H1 (cell line): Measurements from ENCODE around the gene ADAMTS6. TPM values are rescaled to one million over a fixed set of nuclear protein-coding genes. Genes with fewer than 3 reads are reported as not detected.

ENCODE experiments used
- CTCF ChIA-PET: fragments of 300-600 bp; sonication (Branson Sonifier 250); formaldehyde crosslinking; loops from one replicate; lab custom pipeline; 2021; ENCODE audit not compliant: partially characterized antibody; lab: Charles Lee
- POLR2A ChIA-PET: fragments of 300-600 bp; sonication (Branson Sonifier 250); formaldehyde crosslinking; loops from one replicate; lab custom pipeline; 2021; ENCODE audit warnings: inconsistent platforms; ENCODE audit not compliant: partially characterized antibody; lab: Charles Lee
- DNase-seq, 2 experiments: peaks; one replicate each; pipeline versions ENCODE4 v3.0.0 to v3.0.0-alpha.2; 2010 to 2022; ENCODE audit warnings: low spot score in 2 of 2, low read depth in 1 of 2, mixed read lengths in 1 of 2
- FAIRE-seq: peaks from 2 replicates; lab custom pipeline; 2011; peaks lifted over from hg19 to GRCh38; lab: Jason Lieb, UNC
- H2AFZ ChIP-seq: 2 replicates; pipeline ENCODE4 v1.8.1; 2012; ENCODE audit warnings: low read length, inconsistent platforms
- H2AK5ac ChIP-seq: 2 replicates; pipeline ENCODE4 v1.6.1; 2013; ENCODE audit warnings: low read depth, low read length
- H2BK120ac ChIP-seq: replicated peaks from 2 replicates; pipeline ENCODE3; 2013; ENCODE audit warnings: low read depth, low read length, inconsistent platforms
- H2BK12ac ChIP-seq: 2 replicates; pipeline ENCODE4 v1.6.1; 2013; ENCODE audit warnings: low read depth, low read length
- H2BK15ac ChIP-seq: 2 replicates; pipeline ENCODE4 v1.6.1; 2013; ENCODE audit warnings: low read length
- H2BK20ac ChIP-seq: 2 replicates; pipeline ENCODE4 v1.6.1; 2013; ENCODE audit warnings: low read length
- H2BK5ac ChIP-seq: 2 replicates; pipeline ENCODE4 v1.6.1; 2013; ENCODE audit warnings: low read depth, low read length
- H3K14ac ChIP-seq: 2 replicates; pipeline ENCODE4 v1.6.1; 2013; ENCODE audit warnings: inconsistent platforms; ENCODE audit not compliant: insufficient read length
- H3K18ac ChIP-seq: 2 replicates; pipeline ENCODE4 v1.6.1; 2013; ENCODE audit warnings: low read length; ENCODE audit errors: extremely low read depth
- H3K23ac ChIP-seq: 2 replicates; pipeline ENCODE4 v1.6.1; 2013; ENCODE audit warnings: inconsistent platforms; ENCODE audit not compliant: insufficient read length
- H3K23me2 ChIP-seq: 2 replicates; pipeline ENCODE4 v1.6.1; 2013; ENCODE audit warnings: low read depth, low read length
- H3K27ac ChIP-seq: 2 replicates; pipeline ENCODE4 v1.6.1; 2011; ENCODE audit warnings: low read depth, low read length, inconsistent platforms
- H3K27me3 ChIP-seq, 4 experiments: replicated peaks in 1 of 4; 1 replicate in 1 of 4; 2 replicates in 3 of 4; pipeline versions ENCODE4 v1.6.1 to v1.8.1; 2011 to 2013; ENCODE audit warnings: low read length in 3 of 4, mild to moderate bottlenecking in 3 of 4, inconsistent platforms in 2 of 4, mixed read lengths in 2 of 4, moderate library complexity in 1 of 4; ENCODE audit not compliant: control insufficient read depth in 3 of 4, insufficient read depth in 3 of 4; ENCODE audit errors: extremely low read depth in 1 of 4
- H3K36me3 ChIP-seq, 4 experiments: 2 replicates each; pipeline versions ENCODE4 v1.6.1 to v1.8.1; 2011 to 2013; ENCODE audit warnings: mild to moderate bottlenecking in 4 of 4, low read length in 3 of 4, moderate library complexity in 2 of 4, control low read depth in 1 of 4, inconsistent platforms in 1 of 4; ENCODE audit not compliant: insufficient read depth in 4 of 4, control insufficient read depth in 2 of 4
- H3K4ac ChIP-seq: replicated peaks from 2 replicates; pipeline ENCODE3; 2013; ENCODE audit warnings: low read length, low read depth, mixed read lengths, inconsistent platforms; ENCODE audit not compliant: insufficient read length
- H3K4me1 ChIP-seq, 4 experiments: replicated peaks in 1 of 4; 1 replicate in 1 of 4; 2 replicates in 3 of 4; pipeline versions ENCODE4 v1.6.1 to v1.8.1; 2011 to 2013; ENCODE audit warnings: low read length in 3 of 4, inconsistent platforms in 2 of 4, mixed read lengths in 1 of 4; ENCODE audit not compliant: insufficient read depth in 4 of 4, control insufficient read depth in 3 of 4
- H3K4me2 ChIP-seq, 2 experiments: 2 replicates each; pipeline versions ENCODE4 v1.6.1 to v1.8.1; 2011 to 2013; ENCODE audit warnings: low read depth in 2 of 2, low read length in 2 of 2, control low read depth in 1 of 2, inconsistent platforms in 1 of 2, mild to moderate bottlenecking in 1 of 2; ENCODE audit not compliant: insufficient read depth in 1 of 2
- H3K4me3 ChIP-seq, 4 experiments: fragments of 200-600, 300-600 bp in 1 of 4; sonication (generic), shearing (Covaris generic), sonication (Bioruptor Twin) in 1 of 4; 2 replicates each; pipeline versions ENCODE4 v1.5.1 to v1.8.1; 2011 to 2016; ENCODE audit warnings: low read length in 4 of 4, low read depth in 3 of 4, control low read depth in 2 of 4, inconsistent platforms in 2 of 4, mild to moderate bottlenecking in 2 of 4, mixed read lengths in 1 of 4, moderate library complexity in 1 of 4; ENCODE audit not compliant: insufficient read depth in 2 of 4; ENCODE audit errors: extremely low read depth in 1 of 4
- H3K56ac ChIP-seq: replicated peaks from 2 replicates; pipeline ENCODE3; 2013; ENCODE audit warnings: low read depth, mild to moderate bottlenecking, mixed read lengths, low read length, inconsistent platforms; ENCODE audit not compliant: insufficient read length
- H3K79me1 ChIP-seq: 2 replicates; pipeline ENCODE4 v1.6.1; 2013; ENCODE audit warnings: low read depth, low read length, control low read depth
- H3K79me2 ChIP-seq, 2 experiments: 2 replicates each; pipeline versions ENCODE4 v1.6.1 to v1.8.1; 2012 to 2013; ENCODE audit warnings: low read length in 2 of 2, mild to moderate bottlenecking in 2 of 2, inconsistent platforms in 1 of 2; ENCODE audit not compliant: insufficient read depth in 2 of 2, control insufficient read depth in 1 of 2
- H3K9ac ChIP-seq, 4 experiments: replicated peaks in 1 of 4; 1 replicate in 1 of 4; 2 replicates in 3 of 4; pipeline versions ENCODE4 v1.6.1 to v1.8.1; 2011 to 2013; ENCODE audit warnings: low read depth in 3 of 4, low read length in 3 of 4, control low read depth in 2 of 4, mild to moderate bottlenecking in 2 of 4, moderate library complexity in 2 of 4, inconsistent platforms in 1 of 4; ENCODE audit errors: extremely low read depth in 1 of 4
- H3K9me3 ChIP-seq, 2 experiments: 2 replicates each; pipeline versions ENCODE4 v1.6.1 to v1.8.1; 2012 to 2013; ENCODE audit warnings: mild to moderate bottlenecking in 2 of 2, moderate library complexity in 2 of 2, control low read depth in 1 of 2, inconsistent platforms in 1 of 2, low read depth in 1 of 2, low read length in 1 of 2, mixed read lengths in 1 of 2; ENCODE audit not compliant: insufficient read depth in 2 of 2
- H4K20me1 ChIP-seq, 2 experiments: replicated peaks in 1 of 2; 2 replicates each; pipeline versions ENCODE3 to v1.8.1; 2011 to 2013; ENCODE audit warnings: inconsistent platforms in 2 of 2, low read length in 2 of 2, mild to moderate bottlenecking in 1 of 2; ENCODE audit not compliant: insufficient read depth in 2 of 2, control insufficient read depth in 1 of 2
- H4K5ac ChIP-seq: 2 replicates; pipeline ENCODE4 v1.6.1; 2013; ENCODE audit warnings: low read length, low read depth, mixed read lengths, inconsistent platforms; ENCODE audit not compliant: insufficient read length
- H4K8ac ChIP-seq: 2 replicates; pipeline ENCODE4 v1.8.0; 2013; ENCODE audit warnings: mild to moderate bottlenecking, moderate library complexity, low read length, inconsistent platforms; ENCODE audit not compliant: insufficient read depth; ENCODE audit errors: extremely low read depth
- H4K91ac ChIP-seq: replicated peaks from 2 replicates; pipeline ENCODE3; 2013; ENCODE audit warnings: low read length, mixed read lengths, inconsistent platforms; ENCODE audit not compliant: insufficient read length
- CHD1 ChIP-seq: IDR thresholded peaks from 2 replicates; pipeline ENCODE4 v1.6.1; 2012; ENCODE audit warnings: low read depth, low read length, improper control_type of control experiment
- E2F6 ChIP-seq: IDR thresholded peaks from 2 replicates; pipeline ENCODE4 v1.6.1; 2012; ENCODE audit warnings: inconsistent platforms
- POLR2A ChIP-seq, 2 experiments: IDR thresholded peaks; 1 replicate in 1 of 2; 2 replicates in 1 of 2; pipeline ENCODE4 v1.6.1; 2011; ENCODE audit warnings: low read depth in 2 of 2, low read length in 2 of 2, mild to moderate bottlenecking in 2 of 2; ENCODE audit errors: control extremely low read depth in 1 of 2
- YY1 ChIP-seq: IDR thresholded peaks from 2 replicates; pipeline ENCODE4 v1.6.1; 2011; ENCODE audit warnings: low read depth, mild to moderate bottlenecking, low read length
- WGBS, 2 experiments: shearing (Covaris generic) in 1 of 2; methylation state at CpG; one replicate each; pipeline versions ENCODE4 v1.1.6 to v1.1.7; 2013 to 2015; ENCODE audit warnings: low lambda C conversion rate in 2 of 2, mixed read lengths in 2 of 2, inconsistent platforms in 1 of 2, low coverage in 1 of 2, missing lambda C conversion rate in 1 of 2; ENCODE audit not compliant: insufficient replicate concordance in 2 of 2, insufficient coverage in 1 of 2, insufficient read length in 1 of 2; ENCODE audit errors: extremely low coverage in 1 of 2, missing lambda C conversion rate in 1 of 2; 5-methylcytosine and 5-hydroxymethylcytosine counted together
- polyA plus RNA-seq, 7 experiments: library from polyadenylated mRNA; depleted of rRNA in 3 of 7; stranded (reverse) in 5 of 7; unstranded in 2 of 7; fragments of >200 nt in 5 of 7; fragments of 200-250 nt in 2 of 7; gene quantifications; 1 replicate in 5 of 7; 2 replicates in 1 of 7; 4 replicates in 1 of 7; pipeline versions ENCODE4 v1.2.1 to v1.2.3, GENCODE V29; 2011 to 2013; ENCODE audit warnings: missing spikeins in 2 of 7, mixed read lengths in 2 of 7
- total RNA-seq: library from RNA; stranded (reverse); fragmentation: NEBNext Ultra II Directional; extraction: Animal tissue kit (Norgen Biotek cat#: 25700); gene quantifications from 2 replicates; pipeline ENCODE4 v1.2.1, GENCODE V29; 2021

ADAMTS6 gene
- total and polyA plus RNA-seq, 2 of the 8 experiments (the other 6 are each of a cell fraction or from before 2014, with no cell fraction given): 0.74 to 2.4 TPM

- 69% methylated on average over 3 of the region's 3 CpGs; no CpG with 5 or more reads in 1 of the 2 experiments for WGBS, 2 experiments
These were observed 91.5 kb downstream of the ADAMTS6 start for GRCh38 chr5:65390208-65390607.

More at GRCh38 chr5:65390208-65390607, 91.5 kb downstream of the ADAMTS6 start:
- no peak for DNase-seq
- no peaks in the 10 kb centered on the region for H3K9me3 ChIP-seq
- no peak overlapping the region for H2BK120ac ChIP-seq
- no peak overlapping the region for H3K56ac ChIP-seq
- H3K9ac ChIP-seq: no peak overlapping the region
- no peak overlapping the region for H2AK5ac ChIP-seq
- H4K8ac ChIP-seq: no peak overlapping the region
- no peaks in the 10 kb centered on the region for H3K36me3 ChIP-seq
- CTCF ChIA-PET: interaction anchor here (0.9 kb wide), 2 partner anchors 93 to 160 kb away, joined by 3 to 6 read pairs; no protein-coding TSS in a partner anchor
- no peak overlapping the region for H3K4me2 ChIP-seq
- H3K18ac ChIP-seq: no peak overlapping the region
- H3K79me2 ChIP-seq: no peaks in the 10 kb centered on the region
- no peak overlapping the region for H4K91ac ChIP-seq
- no peaks in the 10 kb centered on the region for H4K20me1 ChIP-seq
- H3K27ac ChIP-seq: no peak overlapping the region
- no peak overlapping the region for H2AFZ ChIP-seq
- no peaks in the 10 kb centered on the region; the same call in 1 of the 2 replicates for H3K23me2 ChIP-seq
- POLR2A ChIA-PET: no interaction called here
- no peak overlapping the region for H2BK15ac ChIP-seq
- no peak overlapping the region for H3K4ac ChIP-seq
- no peak overlapping the region for H3K14ac ChIP-seq
- no peak overlapping the region for H2BK12ac ChIP-seq
- H3K27me3 ChIP-seq: no peaks in the 10 kb centered on the region
- no peak overlapping the region for H4K5ac ChIP-seq
- H3K4me1 ChIP-seq: peaks cover 0 to 3% (median 0%) of the 10 kb centered on the region in 4 experiments; a peak in 1 of 7 replicates
- H3K79me1 ChIP-seq: no peaks in the 10 kb centered on the region
- no peak overlapping the region for H2BK20ac ChIP-seq
- no peak for FAIRE-seq
- H2BK5ac ChIP-seq: no peak overlapping the region
- H3K4me3 ChIP-seq: no peak overlapping the region
- no peak for TF ChIP-seq POLR2A (IDR thresholded peaks at IDR 0.05; ENCODE audit: control extremely low read depth in 1 of 2, low read depth in 2 of 2, low read length in 2 of 2)
- no peak for TF ChIP-seq CHD1
- no peak for TF ChIP-seq YY1
- TF ChIP-seq E2F6: no peak
- no peak overlapping the region for H3K23ac ChIP-seq
